KMS-11 (cell line): ENCODE measurements around the gene ATG101.

Experiments used
- H2AFZ ChIP-seq: fragments of 200-600 bp; sonication (generic); 2 replicates; pipeline ENCODE4 v1.6.1; 2016; ENCODE audit warnings: antibody characterized with exemption, mixed run types, low read depth
- H3K27ac ChIP-seq: fragments of 200-600 bp; sonication (generic); 2 replicates; pipeline ENCODE4 v1.6.1; 2016; ENCODE audit warnings: mild to moderate bottlenecking, mixed run types
- H3K27me3 ChIP-seq: fragments of 200-600 bp; sonication (generic); 2 replicates; pipeline ENCODE4 v1.6.1; 2017; ENCODE audit warnings: mild to moderate bottlenecking, low read depth, mixed run types, moderate library complexity; ENCODE audit not compliant: insufficient read depth
- H3K36me3 ChIP-seq: fragments of 200-600 bp; sonication (generic); 2 replicates; pipeline ENCODE4 v1.6.1; 2017; ENCODE audit warnings: mild to moderate bottlenecking, mixed run types; ENCODE audit not compliant: insufficient read depth
- H3K4me1 ChIP-seq: fragments of 200-600 bp; sonication (generic); 2 replicates; pipeline ENCODE4 v1.6.1; 2016; ENCODE audit warnings: mild to moderate bottlenecking, low read depth, mixed run types; ENCODE audit not compliant: poor library complexity, severe bottlenecking
- H3K4me2 ChIP-seq: fragments of 200-600 bp; sonication (generic); 2 replicates; pipeline ENCODE4 v1.7.0; 2016; ENCODE audit warnings: mild to moderate bottlenecking, mixed run types
- H3K4me3 ChIP-seq: fragments of 200-600 bp; sonication (generic); IDR thresholded peaks from 2 replicates; pipeline ENCODE4 v1.6.1; 2017; ENCODE audit warnings: low read depth, low read length, mixed read lengths; ENCODE audit not compliant: insufficient read depth
- H3K79me2 ChIP-seq: fragments of 200-600 bp; sonication (generic); 2 replicates; pipeline ENCODE4 v1.6.1; 2016; ENCODE audit warnings: low read depth, mixed run types; ENCODE audit not compliant: insufficient read depth
- H3K9ac ChIP-seq: fragments of 200-600 bp; sonication (generic); 2 replicates; pipeline ENCODE4 v1.6.1; 2016; ENCODE audit warnings: mild to moderate bottlenecking, mixed run types
- H4K20me1 ChIP-seq: fragments of 200-600 bp; sonication (generic); 2 replicates; pipeline ENCODE4 v1.6.1; 2016; ENCODE audit warnings: mild to moderate bottlenecking, mixed run types; ENCODE audit not compliant: insufficient read depth
- TF ChIP-seq, protein P1 (sequence below): fragments of 200-600 bp; sonication (generic); conservative IDR thresholded peaks from 2 replicates; pipeline ENCODE4 v1.6.1; 2017; ENCODE audit warnings: low read depth, mild to moderate bottlenecking, antibody characterized with exemption, low read length, moderate library complexity, mixed read lengths

ATG101 gene

DNA sequence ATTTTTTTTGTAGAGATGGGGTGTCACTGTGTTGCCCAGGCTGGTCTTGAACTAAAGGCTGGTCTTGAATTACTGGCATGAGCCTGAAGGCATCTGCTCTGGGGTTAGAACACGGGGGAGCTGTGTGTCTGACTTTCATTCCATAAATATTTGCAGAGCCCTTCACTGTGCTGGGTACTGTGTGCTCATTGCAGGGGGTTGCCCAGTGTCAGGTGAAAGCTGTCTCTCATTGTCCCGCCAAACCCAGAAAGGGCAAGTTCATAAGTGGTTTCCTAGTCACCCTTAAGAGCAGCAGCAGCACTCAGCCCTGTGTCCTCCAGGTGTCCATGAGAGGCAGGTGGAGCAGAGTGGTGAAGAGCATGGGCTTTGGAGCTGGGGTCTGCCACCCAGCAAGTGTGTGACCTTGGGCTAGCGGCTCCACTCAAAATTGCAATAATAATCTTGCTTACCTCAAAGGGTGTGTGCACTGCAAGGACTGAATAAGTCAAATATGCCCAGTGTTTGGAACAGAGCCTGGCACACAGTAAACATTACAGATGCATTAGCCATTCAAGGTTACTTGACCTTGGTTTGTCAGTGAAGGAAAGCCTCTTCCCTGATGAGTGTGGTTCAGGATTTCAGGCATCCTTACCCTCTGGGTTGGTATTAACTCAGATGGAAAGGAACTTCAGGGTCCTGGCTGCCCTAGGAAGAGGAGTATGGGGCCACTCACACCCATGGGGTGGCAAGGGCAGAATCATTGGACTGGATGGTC is 5.4 kb downstream of the ATG101 start:
- H3K9ac ChIP-seq = no peak overlapping the region
- no peak overlapping the region for H2AFZ ChIP-seq
- H3K27ac ChIP-seq = no peak overlapping the region
- H3K4me3 ChIP-seq = no peak overlapping the region
- H3K27me3 ChIP-seq = no peaks in the 10 kb centered on the region
- H4K20me1 ChIP-seq = no peaks in the 10 kb centered on the region; the same call in 1 of the 2 replicates
- H3K4me2 ChIP-seq = no peak overlapping the region
- peaks cover 14% of the 10 kb centered on the region for H3K4me1 ChIP-seq
- peaks cover 41% of the 10 kb centered on the region for H3K79me2 ChIP-seq
- TF ChIP-seq, protein P1, sequence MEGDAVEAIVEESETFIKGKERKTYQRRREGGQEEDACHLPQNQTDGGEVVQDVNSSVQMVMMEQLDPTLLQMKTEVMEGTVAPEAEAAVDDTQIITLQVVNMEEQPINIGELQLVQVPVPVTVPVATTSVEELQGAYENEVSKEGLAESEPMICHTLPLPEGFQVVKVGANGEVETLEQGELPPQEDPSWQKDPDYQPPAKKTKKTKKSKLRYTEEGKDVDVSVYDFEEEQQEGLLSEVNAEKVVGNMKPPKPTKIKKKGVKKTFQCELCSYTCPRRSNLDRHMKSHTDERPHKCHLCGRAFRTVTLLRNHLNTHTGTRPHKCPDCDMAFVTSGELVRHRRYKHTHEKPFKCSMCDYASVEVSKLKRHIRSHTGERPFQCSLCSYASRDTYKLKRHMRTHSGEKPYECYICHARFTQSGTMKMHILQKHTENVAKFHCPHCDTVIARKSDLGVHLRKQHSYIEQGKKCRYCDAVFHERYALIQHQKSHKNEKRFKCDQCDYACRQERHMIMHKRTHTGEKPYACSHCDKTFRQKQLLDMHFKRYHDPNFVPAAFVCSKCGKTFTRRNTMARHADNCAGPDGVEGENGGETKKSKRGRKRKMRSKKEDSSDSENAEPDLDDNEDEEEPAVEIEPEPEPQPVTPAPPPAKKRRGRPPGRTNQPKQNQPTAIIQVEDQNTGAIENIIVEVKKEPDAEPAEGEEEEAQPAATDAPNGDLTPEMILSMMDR = no peak
- no peaks in the 10 kb centered on the region for H3K36me3 ChIP-seq

DNA sequence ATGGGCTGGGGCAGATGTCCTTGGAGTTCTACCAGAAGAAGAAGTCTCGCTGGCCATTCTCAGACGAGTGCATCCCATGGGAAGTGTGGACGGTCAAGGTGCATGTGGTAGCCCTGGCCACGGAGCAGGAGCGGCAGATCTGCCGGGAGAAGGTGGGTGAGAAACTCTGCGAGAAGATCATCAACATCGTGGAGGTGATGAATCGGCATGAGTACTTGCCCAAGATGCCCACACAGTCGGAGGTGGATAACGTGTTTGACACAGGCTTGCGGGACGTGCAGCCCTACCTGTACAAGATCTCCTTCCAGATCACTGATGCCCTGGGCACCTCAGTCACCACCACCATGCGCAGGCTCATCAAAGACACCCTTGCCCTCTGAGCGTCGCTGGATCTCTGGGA is 7.0 kb downstream of the ATG101 start:
- Histone ChIP-seq H3K36me3 (no peaks in the 10 kb centered on the region), H4K20me1 (no peaks in the 10 kb centered on the region), H3K4me1 (peaks cover 15% of the 10 kb centered on the region)

DNA sequence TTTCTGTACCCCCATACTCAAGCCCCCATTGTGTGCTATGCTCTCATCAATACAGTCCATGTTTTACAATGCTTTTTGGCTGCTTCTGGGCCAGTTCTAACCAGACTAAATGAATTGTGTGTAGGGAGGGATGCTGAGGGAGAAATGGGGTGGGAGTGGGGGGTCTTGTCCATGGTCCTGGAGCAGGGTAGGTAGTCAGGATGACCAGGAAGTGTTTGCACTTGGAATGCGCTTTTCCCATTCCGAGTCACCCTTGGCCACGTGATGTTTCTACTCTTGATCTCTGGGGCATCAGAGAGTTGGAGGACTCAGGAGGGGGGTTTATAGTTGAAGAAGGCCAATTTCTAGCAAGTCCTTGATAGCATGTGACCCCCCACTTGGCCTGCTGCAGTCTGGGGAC is 8.5 kb downstream of the ATG101 start:
- Histone ChIP-seq H4K20me1 (no peaks in the 10 kb centered on the region), H3K79me2 (peaks cover 11% of the 10 kb centered on the region; the same call in 1 of the 2 replicates), H2AFZ (no peak overlapping the region), H3K4me1 (peaks cover 27% of the 10 kb centered on the region), H3K27me3 (no peaks in the 10 kb centered on the region), H3K9ac (no peak overlapping the region), H3K4me2 (no peak overlapping the region), H3K4me3 (no peak overlapping the region), H3K27ac (no peak overlapping the region), H3K36me3 (no peaks in the 10 kb centered on the region)
- TF ChIP-seq, protein P1 = no peak

More for the DNA sequence above, 7.0 kb downstream of the ATG101 start:
- Histone ChIP-seq H3K4me2 (no peak overlapping the region), H3K27ac (no peak overlapping the region), H3K9ac (no peak overlapping the region), H3K4me3 (no peak overlapping the region), H3K79me2 (peaks cover 24% of the 10 kb centered on the region; the same call in 1 of the 2 replicates), H2AFZ (no peak overlapping the region), H3K27me3 (no peaks in the 10 kb centered on the region)
- TF ChIP-seq, protein P1 = no peak

DNA sequence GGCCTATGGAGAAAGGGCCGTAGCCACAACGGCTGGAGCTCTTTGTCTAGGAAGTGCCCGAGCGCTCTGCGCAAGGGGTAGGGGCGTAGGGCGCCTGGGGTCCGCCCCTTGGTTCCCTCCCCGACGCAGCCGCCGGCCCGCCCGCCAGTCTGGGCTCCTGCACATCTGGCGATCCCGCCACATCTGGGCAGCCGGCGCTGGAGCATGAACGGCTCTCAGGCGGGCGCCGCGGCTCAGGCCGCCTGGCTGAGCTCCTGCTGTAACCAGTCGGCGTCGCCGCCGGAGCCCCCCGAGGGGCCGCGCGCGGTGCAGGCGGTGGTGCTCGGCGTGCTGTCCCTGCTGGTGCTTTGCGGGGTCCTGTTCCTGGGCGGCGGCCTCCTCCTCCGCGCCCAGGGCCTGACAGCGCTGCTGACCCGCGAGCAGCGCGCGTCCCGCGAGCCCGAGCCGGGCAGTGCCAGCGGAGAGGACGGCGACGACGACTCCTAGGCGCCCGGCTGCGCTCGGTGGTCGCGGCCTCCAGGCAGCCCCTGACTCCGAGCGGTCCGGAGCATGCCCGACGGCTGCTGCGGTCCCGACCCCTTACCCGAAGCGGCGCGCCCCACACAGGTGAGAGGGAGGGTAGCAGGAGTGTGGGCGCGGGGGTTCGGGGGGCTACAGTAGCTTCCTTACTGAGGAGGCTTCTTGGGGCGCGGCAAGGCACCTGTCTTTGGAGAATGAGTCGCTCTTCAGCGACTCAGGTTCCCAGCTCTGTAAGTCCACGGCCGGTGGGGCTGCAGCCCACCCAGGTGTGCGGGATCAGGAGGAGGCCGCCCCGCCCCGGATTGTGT is 10.0 kb downstream of the ATG101 start, which contains the start of gene SMIM41:
TSS of gene SMIM41 (plus strand) at position 129 of the 827 bp plus-strand sequence. CDS start at position 205, 76 bp downstream.
- no peaks in the 10 kb centered on the region for H3K27me3 ChIP-seq
- no peaks in the 10 kb centered on the region for H3K36me3 ChIP-seq
- H3K9ac ChIP-seq = no peak within 1 kb of the TSS
- H3K4me3 ChIP-seq = no peak within 1 kb of the TSS
- H3K79me2 ChIP-seq = peaks cover 4% of the 10 kb centered on the region; the same call in 1 of the 2 replicates
- H2AFZ ChIP-seq = no peak within 1 kb of the TSS
- no peak within 1 kb of the TSS for H3K4me2 ChIP-seq
- H3K4me1 ChIP-seq = peaks cover 31% of the 10 kb centered on the region
- TF ChIP-seq, protein P1 = no peak
- no peak within 1 kb of the TSS for H3K27ac ChIP-seq
- H4K20me1 ChIP-seq = no peaks in the 10 kb centered on the region
